GM12875 (cell line): Measurements from ENCODE around the gene APBB2.

ENCODE experiments used
- H3K4me3 ChIP-seq: one replicate; pipeline ENCODE4 v1.5.1; 2011; ENCODE audit warnings: low read depth, low read length, control low read depth
- CTCF ChIP-seq: IDR thresholded peaks from 2 replicates; pipeline ENCODE4 v1.5.1; 2011; ENCODE audit warnings: low read depth, mild to moderate bottlenecking, control low read depth, inconsistent platforms, low read length, moderate library complexity, borderline replicate concordance; ENCODE audit not compliant: insufficient read depth

Gene APBB2

DNA sequence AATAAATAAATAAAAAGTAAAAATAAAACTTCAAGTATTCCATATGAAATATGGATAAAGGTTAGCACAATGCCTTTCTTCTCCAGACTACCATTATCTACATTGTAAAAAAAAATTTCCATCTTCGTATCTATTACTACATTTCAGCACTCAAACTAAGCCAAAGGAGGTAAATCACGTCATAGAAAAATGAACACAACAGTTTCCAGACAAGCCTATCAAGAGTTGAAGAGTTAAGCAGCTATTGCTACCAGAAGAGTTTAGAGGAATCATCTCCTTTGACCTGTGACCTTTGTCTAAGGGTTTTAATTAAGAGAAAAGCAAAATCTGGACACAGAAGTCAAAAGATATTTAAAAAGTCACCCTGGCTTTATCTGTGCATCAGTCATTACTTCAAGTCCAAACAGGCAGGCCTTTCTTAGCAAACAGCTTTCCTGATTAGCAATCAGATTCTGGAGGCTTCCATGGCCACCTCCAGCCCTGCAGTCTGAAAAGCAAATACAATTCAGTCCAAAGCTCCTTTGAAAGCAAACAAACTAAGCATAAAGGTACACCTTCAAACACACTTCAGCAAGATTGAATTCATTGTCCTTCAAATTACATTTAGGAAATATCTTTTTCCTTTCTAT lies 82.2 kb downstream of the APBB2 start:
- H3K4me3 ChIP-seq: no peak overlapping the region
- TF ChIP-seq CTCF: no peak

- H3K4me3 ChIP-seq: no peak overlapping the region
- TF ChIP-seq CTCF: no peak
Observed at GRCh38 chr4:41129936-41130440, 84.4 kb downstream of the APBB2 start.

- TF ChIP-seq CTCF: no peak
Observed at GRCh38 chr4:41129128-41129754, 85.1 kb downstream of the APBB2 start.

DNA sequence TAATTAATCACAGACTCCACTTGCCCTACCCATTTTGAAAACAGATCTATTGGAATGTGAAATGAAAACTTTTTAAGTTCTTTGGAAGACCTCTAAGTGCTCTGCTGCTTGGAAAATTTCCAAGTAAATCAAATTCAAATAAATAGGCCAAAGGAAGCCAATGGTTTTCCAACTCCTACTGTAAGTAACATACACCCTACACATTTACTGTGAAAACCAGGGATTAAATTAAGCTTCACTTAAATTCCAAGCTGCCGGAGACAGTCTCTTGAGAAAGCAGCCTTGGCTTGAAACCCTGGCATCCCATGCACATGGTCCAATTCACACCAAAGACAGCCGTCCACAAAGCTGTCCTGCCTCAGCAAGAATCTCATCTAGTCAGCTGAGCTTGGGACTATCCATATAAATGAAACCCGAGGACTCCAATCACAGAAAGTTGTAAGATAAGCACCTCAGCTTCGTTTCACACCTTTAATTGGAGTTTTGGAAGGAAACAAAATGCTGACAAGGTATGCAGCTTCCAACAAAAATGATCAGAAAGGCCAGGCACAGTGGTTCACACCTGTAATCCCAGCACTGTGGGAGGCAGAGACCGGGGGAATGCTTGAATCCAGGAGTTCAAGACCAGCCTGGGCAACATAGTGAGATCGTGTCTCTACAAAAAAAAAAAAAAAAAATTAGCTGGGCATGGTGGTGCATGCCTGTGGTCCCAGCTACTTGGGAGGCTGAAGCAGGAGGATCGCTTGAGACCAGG lies 88.6 kb downstream of the APBB2 start:
- no peak overlapping the region for H3K4me3 ChIP-seq
- TF ChIP-seq CTCF: no peak

More at GRCh38 chr4:41129128-41129754, 85.1 kb downstream of the APBB2 start:
- H3K4me3 ChIP-seq: no peak overlapping the region

GRCh38 chr4:41124916-41125548 lies 89.3 kb downstream of the APBB2 start:
- no peak for TF ChIP-seq CTCF

GRCh38 chr4:41122775-41123174 lies 91.6 kb downstream of the APBB2 start:
- H3K4me3 ChIP-seq: no peak overlapping the region
- TF ChIP-seq CTCF: no peak

More at GRCh38 chr4:41124916-41125548, 89.3 kb downstream of the APBB2 start:
- H3K4me3 ChIP-seq: no peak overlapping the region
